Measurements from ENCODE around the gene COL2A1. TPM values are rescaled to one million over a fixed set of nuclear protein-coding genes. Genes with fewer than 3 reads are reported as not detected.

Gene COL2A1
- total and polyA plus RNA-seq, 2 experiments from 2014 or later: not detected

DNA sequence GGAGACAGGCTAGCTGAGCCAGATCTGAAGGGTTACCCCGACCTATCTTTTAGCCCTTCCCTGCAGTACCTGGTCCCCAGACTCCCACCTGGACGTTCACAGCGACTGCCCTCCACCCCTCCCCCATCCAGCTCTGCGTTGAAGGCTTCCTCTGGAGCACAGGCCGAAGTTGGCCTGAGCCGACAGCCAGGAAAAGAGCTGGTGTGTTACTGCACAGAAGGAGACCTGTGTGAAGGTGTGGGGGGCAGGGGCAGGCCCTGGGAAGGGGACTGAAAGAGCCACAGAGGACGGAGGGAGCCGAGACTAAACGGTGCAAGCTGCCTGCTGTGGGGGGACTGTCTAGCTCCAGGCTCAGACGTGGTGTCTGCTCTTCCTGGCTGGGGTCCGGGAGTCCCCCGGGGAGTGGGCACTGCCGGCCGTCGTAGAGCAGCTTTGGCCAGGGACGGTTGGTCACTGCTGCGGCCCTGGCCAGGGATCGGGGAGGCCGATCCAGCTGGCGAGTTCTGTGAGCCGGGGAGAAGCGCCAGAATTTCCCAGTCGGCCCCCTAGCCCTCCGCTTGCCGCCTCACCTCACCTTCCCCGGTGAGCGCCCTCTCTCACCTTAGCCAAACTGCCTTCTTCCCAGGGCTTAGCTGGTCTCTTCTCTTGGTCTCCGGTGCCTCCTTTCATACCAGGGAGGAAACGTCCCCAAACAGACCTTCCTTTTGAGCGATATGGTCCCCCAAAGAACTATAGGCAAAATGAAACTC, 899 bp upstream of the COL2A1 start:
- Histone ChIP-seq H3K9me3 (ENCODE audit: low read depth) (no peaks in the 10 kb centered on the region), H3K4me2 (ENCODE audit: unreplicated experiment) (no peak overlapping the region), H3K36me3 (ENCODE audit: low read depth) (no peaks in the 10 kb centered on the region), H3K27me3 (replicated peaks; ENCODE audit: insufficient read depth) (peaks cover 83% of the 10 kb centered on the region), H3K4me1 (ENCODE audit: insufficient read depth) (peaks cover 6% of the 10 kb centered on the region; the same call in 1 of the 2 replicates), H3F3A (ENCODE audit: insufficient read depth) (no peaks in the 10 kb centered on the region), H3K27ac (no peak overlapping the region), H2AFZ (no peak overlapping the region), H3K9ac (no peak overlapping the region), H3K4me3 (no peak overlapping the region), H3K79me2 (ENCODE audit: insufficient read depth) (no peaks in the 10 kb centered on the region), H3K9me2 (ENCODE audit: insufficient read depth) (no peaks in the 10 kb centered on the region), H4K20me1 (ENCODE audit: insufficient read depth) (no peaks in the 10 kb centered on the region)
- 40 to 47% methylated on average over 26 to 30 of the region's 30 CpGs for WGBS, 2 experiments (ENCODE audit: low coverage in 1 of 2, low lambda C conversion rate in 2 of 2, missing lambda C conversion rate in 2 of 2)
- TF ChIP-seq EZH2 (IDR thresholded peaks at IDR 0.05; ENCODE audit: insufficient read depth, poor library complexity, severe bottlenecking) (no peak), EZH2phosphoT487 (IDR thresholded peaks at IDR 0.05; ENCODE audit: insufficient read depth, low read depth) (no peak)
- in situ Hi-C loops (cut with MboI): no loop called here
- DNase-seq: no peak

DNA sequence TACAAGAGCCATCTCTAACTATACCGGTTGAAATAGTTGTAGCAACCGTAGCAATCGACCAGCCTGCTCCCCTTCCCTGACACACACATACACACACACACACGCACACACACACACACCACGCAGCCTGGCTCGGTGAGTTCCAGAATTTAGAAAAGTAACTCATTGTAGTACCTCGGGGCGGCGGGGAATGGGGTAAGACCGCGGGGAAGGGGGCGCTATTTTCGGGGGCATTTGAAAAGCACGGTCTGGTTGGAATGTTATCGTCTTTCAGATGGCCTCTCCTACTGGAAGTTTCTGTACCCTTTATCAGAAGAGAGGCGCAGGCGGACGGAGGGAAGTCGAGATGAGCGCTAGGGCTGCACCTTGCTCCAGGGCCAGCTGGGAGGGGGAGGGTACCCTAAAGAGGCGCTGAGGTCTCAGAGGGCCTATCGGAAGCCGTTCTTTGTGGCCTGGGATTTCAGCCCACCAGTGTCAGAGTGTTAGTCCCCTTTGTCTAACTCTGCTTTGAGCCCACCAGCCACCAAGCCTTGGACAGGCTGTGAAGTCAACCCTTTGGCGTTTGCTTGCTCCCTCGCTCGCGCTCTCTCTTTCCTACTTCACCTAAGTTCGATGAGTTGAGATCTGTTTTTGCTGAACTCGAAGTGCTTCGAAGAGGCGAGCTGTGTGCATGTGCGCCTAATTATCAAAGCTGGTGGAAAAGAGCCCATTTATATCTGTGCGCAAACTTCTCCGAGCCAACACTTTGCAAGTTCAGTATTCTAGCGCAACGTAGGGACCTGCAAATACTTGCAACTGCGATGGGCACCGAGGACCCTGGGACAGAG, 837 bp downstream of the COL2A1 start:
- Histone ChIP-seq H3K4me1 (ENCODE audit: insufficient read depth) (peaks cover 6% of the 10 kb centered on the region; the same call in 1 of the 2 replicates), H3K79me2 (ENCODE audit: insufficient read depth) (no peaks in the 10 kb centered on the region), H3F3A (ENCODE audit: insufficient read depth) (no peaks in the 10 kb centered on the region), H3K9ac (no peak overlapping the region), H3K27me3 (replicated peaks; ENCODE audit: insufficient read depth) (peaks cover 75% of the 10 kb centered on the region), H3K36me3 (ENCODE audit: low read depth) (no peaks in the 10 kb centered on the region), H3K9me3 (ENCODE audit: low read depth) (no peaks in the 10 kb centered on the region), H4K20me1 (ENCODE audit: insufficient read depth) (no peaks in the 10 kb centered on the region), H2AFZ (peak overlapping the region; percentile 52; the same call in 1 of the 2 replicates), H3K4me3 (peak overlapping the region; percentile 51; the same call in 1 of the 2 replicates), H3K27ac (no peak overlapping the region), H3K4me2 (ENCODE audit: unreplicated experiment) (peak overlapping the region; percentile 61), H3K9me2 (ENCODE audit: insufficient read depth) (no peaks in the 10 kb centered on the region)
- TF ChIP-seq EZH2 (IDR thresholded peaks at IDR 0.05; ENCODE audit: insufficient read depth, poor library complexity, severe bottlenecking) (peak; percentile 92), EZH2phosphoT487 (IDR thresholded peaks at IDR 0.05; ENCODE audit: insufficient read depth, low read depth) (no peak; the same call in none of the 2 replicates)
- peak; percentile 12 for DNase-seq
- 4 to 5% methylated on average over 38 of the region's 38 CpGs for WGBS, 2 experiments (ENCODE audit: low coverage in 1 of 2, low lambda C conversion rate in 2 of 2, missing lambda C conversion rate in 2 of 2)
- in situ Hi-C loops (cut with MboI): no loop called here

DNA sequence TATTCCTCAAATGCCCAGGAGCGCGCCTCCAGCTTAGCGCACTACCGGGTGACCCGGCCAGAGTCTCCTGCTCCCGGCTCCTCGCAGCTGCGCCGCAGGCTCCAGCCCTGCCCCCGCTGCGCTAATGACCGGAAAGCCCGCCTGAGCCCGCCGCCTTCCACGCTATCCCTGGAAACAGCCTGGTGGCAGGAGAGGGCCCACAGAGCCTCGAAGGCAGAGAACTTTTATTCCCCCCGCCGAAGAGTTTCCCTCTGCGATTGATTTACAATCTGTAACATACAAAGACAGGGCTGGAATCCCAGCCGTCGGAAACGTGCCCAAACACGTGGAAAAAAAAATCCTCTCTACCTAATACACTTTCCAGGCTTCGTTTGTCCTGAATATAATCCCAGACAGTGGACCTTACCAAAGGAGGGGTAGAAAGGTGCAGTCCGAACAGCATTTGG, 1.5 kb downstream of the COL2A1 start:
- TF ChIP-seq EZH2phosphoT487 (IDR thresholded peaks at IDR 0.05; ENCODE audit: insufficient read depth, low read depth) (peak; percentile 24; the same call in 1 of the 2 replicates), EZH2 (IDR thresholded peaks at IDR 0.05; ENCODE audit: insufficient read depth, poor library complexity, severe bottlenecking) (peak; percentile 31)
- in situ Hi-C loops (cut with MboI): no loop called here
- peak overlapping the region; percentile 74 for H3K4me3 ChIP-seq
- H3K27me3 ChIP-seq (replicated peaks; ENCODE audit: insufficient read depth): peaks cover 73% of the 10 kb centered on the region
- no peaks in the 10 kb centered on the region for H3K9me3 ChIP-seq (ENCODE audit: low read depth)
- peak overlapping the region; percentile 89 for H3K4me2 ChIP-seq (ENCODE audit: unreplicated experiment)
- no peak overlapping the region for H3K9ac ChIP-seq
- no peaks in the 10 kb centered on the region for H3K36me3 ChIP-seq (ENCODE audit: low read depth)
- H3K9me2 ChIP-seq (ENCODE audit: insufficient read depth): no peaks in the 10 kb centered on the region
- no peak overlapping the region for H3K27ac ChIP-seq
- DNase-seq: peak; percentile 71
- no peaks in the 10 kb centered on the region for H3K79me2 ChIP-seq (ENCODE audit: insufficient read depth)
- WGBS, 2 experiments (ENCODE audit: low coverage in 1 of 2, low lambda C conversion rate in 2 of 2, missing lambda C conversion rate in 2 of 2): 2% methylated on average over 25 to 26 of the region's 26 CpGs
- peaks cover 6% of the 10 kb centered on the region; the same call in 1 of the 2 replicates for H3K4me1 ChIP-seq (ENCODE audit: insufficient read depth)
- H3F3A ChIP-seq (ENCODE audit: insufficient read depth): no peaks in the 10 kb centered on the region
- H2AFZ ChIP-seq: peak overlapping the region; percentile 93
- no peaks in the 10 kb centered on the region for H4K20me1 ChIP-seq (ENCODE audit: insufficient read depth)

DNA sequence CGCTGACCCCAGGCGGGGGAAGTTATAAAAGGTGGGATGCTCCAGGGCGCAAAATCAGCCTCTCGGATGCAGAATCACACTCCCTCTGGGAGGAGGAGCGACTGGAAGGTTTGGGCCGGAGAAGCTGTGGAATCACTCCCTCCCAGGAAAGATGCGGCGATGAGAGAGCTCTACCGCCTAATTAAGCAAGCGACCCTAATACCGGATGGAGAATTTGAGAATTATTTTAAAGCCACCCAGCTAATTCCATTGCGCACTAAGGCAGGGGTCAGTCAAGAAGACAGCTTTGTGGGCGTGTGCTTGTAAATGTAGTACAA, 1.9 kb downstream of the COL2A1 start:
- H4K20me1 ChIP-seq (ENCODE audit: insufficient read depth): no peaks in the 10 kb centered on the region
- in situ Hi-C loops (cut with MboI): no loop called here
- WGBS, 2 experiments (ENCODE audit: low coverage in 1 of 2, low lambda C conversion rate in 2 of 2, missing lambda C conversion rate in 2 of 2): 2 to 6% methylated on average over 12 to 13 of the region's 13 CpGs

More for the DNA sequence above, 1.9 kb downstream of the COL2A1 start:
- H3K36me3 ChIP-seq (ENCODE audit: low read depth): no peaks in the 10 kb centered on the region
- no peak overlapping the region for H3K9ac ChIP-seq
- no peaks in the 10 kb centered on the region for H3F3A ChIP-seq (ENCODE audit: insufficient read depth)
- peak overlapping the region; percentile 89 for H3K4me2 ChIP-seq (ENCODE audit: unreplicated experiment)
- H2AFZ ChIP-seq: peak overlapping the region; percentile 93
- peaks cover 6% of the 10 kb centered on the region; the same call in 1 of the 2 replicates for H3K4me1 ChIP-seq (ENCODE audit: insufficient read depth)
- H3K27me3 ChIP-seq (replicated peaks; ENCODE audit: insufficient read depth): peaks cover 68% of the 10 kb centered on the region
- H3K9me3 ChIP-seq (ENCODE audit: low read depth): no peaks in the 10 kb centered on the region
- TF ChIP-seq EZH2 (IDR thresholded peaks at IDR 0.05; ENCODE audit: insufficient read depth, poor library complexity, severe bottlenecking) (peak; percentile 18), EZH2phosphoT487 (IDR thresholded peaks at IDR 0.05; ENCODE audit: insufficient read depth, low read depth) (no peak)
- H3K9me2 ChIP-seq (ENCODE audit: insufficient read depth): no peaks in the 10 kb centered on the region
- H3K79me2 ChIP-seq (ENCODE audit: insufficient read depth): no peaks in the 10 kb centered on the region
- peak overlapping the region; percentile 74 for H3K4me3 ChIP-seq
- H3K27ac ChIP-seq: no peak overlapping the region
- peak; percentile 21 for DNase-seq
